Left ventricle myocardium inferior (tissue), 1 donor: ENCODE measurements around the gene SP3. TPM values are rescaled to one million over a fixed set of nuclear protein-coding genes. Genes with fewer than 3 reads are reported as not detected.

Experiments
- DNase-seq: peaks from one replicate; pipeline ENCODE4 v3.0.0-alpha.2; 2020
- H3K27ac ChIP-seq: fragments of 200-600 bp; replicated peaks from 2 replicates; pipeline ENCODE4 v1.8.0; 2021
- H3K27me3 ChIP-seq: fragments of 200-600 bp; 2 replicates; pipeline ENCODE4 v1.8.0; 2021; ENCODE audit warnings: low read depth
- H3K36me3 ChIP-seq: fragments of 200-600 bp; 2 replicates; pipeline ENCODE4 v1.8.0; 2021
- H3K4me1 ChIP-seq: fragments of 200-600 bp; 2 replicates; pipeline ENCODE4 v1.8.0; 2021
- H3K4me3 ChIP-seq: fragments of 200-600 bp; 2 replicates; pipeline ENCODE4 v1.8.0; 2021; ENCODE audit warnings: mild to moderate bottlenecking, moderate library complexity
- H3K9me3 ChIP-seq: fragments of 200-600 bp; replicated peaks from 2 replicates; pipeline ENCODE4 v1.8.0; 2021
- CTCF ChIP-seq: fragments of 200-600 bp; IDR thresholded peaks from 2 replicates; pipeline ENCODE4 v1.8.0; 2021; ENCODE audit warnings: antibody characterized with exemption, mild to moderate bottlenecking, borderline replicate concordance
- intact Hi-C: fragments of 100-400 bp; cut with micrococcal nuclease; formaldehyde crosslinking; loops from one replicate; pipeline ENCODE4 v1.11.0; 2022
- total RNA-seq: library from RNA; stranded (reverse); fragmentation: NEBNext Ultra II Directional; extraction: Animal tissue kit (Norgen Biotek cat#: 25700); gene quantifications from one replicate; pipeline ENCODE4 v1.2.1, GENCODE V29; 2021
- donor health status: DM: no; HTN: yes; CAD: no; lungs with severe emphysema.

SP3 gene
- total RNA-seq, 1 donor from 2014 or later = 32.1 TPM

DNA sequence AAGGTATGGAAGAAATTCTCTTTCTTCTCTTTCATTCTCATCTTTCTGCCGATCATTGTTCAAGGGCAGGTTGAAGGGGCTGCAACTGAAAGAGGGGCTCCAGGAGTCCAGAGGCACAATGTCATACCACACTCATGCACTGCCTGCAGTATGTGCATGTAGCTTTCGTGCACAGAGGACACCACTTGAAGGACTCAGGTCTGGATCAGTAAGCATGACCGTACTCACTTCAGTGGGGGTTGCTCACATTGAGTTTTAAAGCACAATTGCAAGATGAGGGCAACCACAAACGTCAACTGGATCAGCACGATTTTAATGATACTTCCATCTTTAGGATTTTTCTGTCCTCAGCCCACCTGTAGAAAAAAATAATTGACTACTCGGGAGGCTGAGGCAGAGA is 84.6 kb downstream of the SP3 start:
- intact Hi-C loops = loop anchor here (10.0 kb wide), 1 partner anchor 164 kb away; no protein-coding TSS in a partner anchor
- H3K36me3 ChIP-seq = no peaks in the 10 kb centered on the region
- H3K4me1 ChIP-seq = no peaks in the 10 kb centered on the region
- no peak for TF ChIP-seq CTCF
- H3K27me3 ChIP-seq = peaks cover 24% of the 10 kb centered on the region
- no peak overlapping the region for H3K4me3 ChIP-seq
- H3K9me3 ChIP-seq = no peaks in the 10 kb centered on the region
- H3K27ac ChIP-seq = no peak overlapping the region
- no peak for DNase-seq

DNA sequence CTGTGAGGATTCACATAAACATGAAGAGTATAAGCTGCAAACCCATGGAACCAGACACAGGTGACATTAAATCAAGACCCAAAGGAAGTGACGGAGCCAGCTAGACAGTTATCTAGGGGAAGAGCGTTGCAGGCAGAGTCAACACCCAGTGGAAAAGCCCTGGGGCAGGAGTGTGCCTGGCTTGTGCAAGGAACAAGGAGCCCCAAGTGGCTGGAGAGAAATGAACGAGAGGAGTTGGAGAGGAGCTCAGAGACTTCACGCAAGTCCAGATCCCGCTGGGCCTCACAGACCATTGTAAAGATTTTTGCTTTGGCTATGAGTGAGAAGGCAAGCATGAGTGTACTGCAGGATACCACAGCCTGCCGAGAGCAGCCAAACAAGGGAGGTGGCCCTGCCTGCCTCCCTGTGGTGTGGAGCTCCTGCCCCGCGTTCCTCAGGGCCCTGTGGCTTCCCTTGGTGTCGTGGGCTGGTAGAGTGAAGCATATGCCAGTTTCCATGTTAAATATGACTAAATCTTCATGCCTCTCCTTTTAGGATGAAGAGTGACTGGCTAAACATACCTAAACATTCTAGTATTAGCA is 88.2 kb downstream of the SP3 start:
- Histone ChIP-seq H3K36me3 (no peaks in the 10 kb centered on the region), H3K9me3 (no peaks in the 10 kb centered on the region), H3K4me1 (no peaks in the 10 kb centered on the region), H3K27ac (no peak overlapping the region), H3K4me3 (no peak overlapping the region), H3K27me3 (peaks cover 24% of the 10 kb centered on the region)
- no peak for TF ChIP-seq CTCF
- intact Hi-C loops = no loop called here
- DNase-seq = no peak

DNA sequence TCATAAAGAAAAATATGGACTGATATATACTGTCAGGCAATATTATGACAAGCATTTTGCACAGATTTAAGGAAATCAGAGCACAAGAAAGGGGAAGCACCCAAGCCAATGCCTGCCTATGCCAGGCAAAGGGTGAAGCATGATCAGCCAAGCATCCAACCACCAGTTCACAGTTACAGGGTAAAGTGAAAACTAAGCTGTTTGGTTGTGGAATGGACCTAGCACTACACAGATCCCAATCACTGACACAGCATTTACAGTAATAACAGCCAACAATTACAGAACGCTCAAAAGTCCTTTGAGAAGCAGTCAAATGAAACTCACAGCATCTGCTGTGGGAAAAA is 90.3 kb downstream of the SP3 start:
- Histone ChIP-seq H3K4me3 (no peak overlapping the region), H3K9me3 (no peaks in the 10 kb centered on the region), H3K36me3 (no peaks in the 10 kb centered on the region), H3K27ac (no peak overlapping the region), H3K27me3 (peaks cover 10% of the 10 kb centered on the region), H3K4me1 (no peaks in the 10 kb centered on the region)
- no peak for TF ChIP-seq CTCF
- DNase-seq = no peak
- intact Hi-C loops = no loop called here

DNA sequence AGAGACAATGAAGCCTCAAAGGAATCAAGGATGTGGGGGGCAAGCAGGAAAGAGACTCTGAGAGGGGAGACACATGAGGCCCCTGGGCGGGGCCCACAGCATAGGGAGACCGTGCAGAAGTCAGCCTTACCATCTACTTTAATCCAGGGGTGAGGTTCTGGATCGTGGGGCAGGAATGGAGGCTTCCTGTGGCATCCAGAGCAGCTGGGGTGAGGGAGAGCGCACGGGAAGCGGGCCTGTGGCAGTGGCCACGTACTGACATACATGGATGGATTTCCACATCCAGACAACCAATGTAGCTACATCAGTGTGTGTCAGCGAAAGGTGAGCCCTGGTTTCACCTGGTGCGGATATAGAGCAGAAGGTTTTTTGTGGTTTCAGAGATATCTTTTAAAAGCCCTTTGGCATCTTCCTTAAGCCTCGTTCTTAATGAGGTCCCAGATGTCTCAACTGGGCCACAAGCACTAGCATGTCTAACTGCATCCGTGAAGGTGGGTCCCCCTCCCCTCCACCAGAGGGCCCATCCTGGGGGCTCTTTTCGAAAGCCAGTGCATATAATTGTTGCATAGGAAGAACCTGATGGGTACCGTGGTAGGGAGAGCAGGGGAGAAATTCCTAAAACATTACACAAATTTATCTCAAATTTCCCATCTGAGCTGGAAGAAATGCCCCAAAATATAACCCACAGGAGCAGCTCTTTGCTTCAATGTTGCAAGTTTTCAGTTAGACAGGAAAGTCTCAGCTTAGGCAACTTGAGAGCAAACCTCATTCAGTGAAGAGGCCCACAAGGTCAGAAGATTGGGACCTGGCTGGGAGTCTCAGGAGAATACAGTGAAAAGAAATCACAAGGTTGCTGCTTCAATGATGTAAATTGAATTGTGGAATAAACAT is 90.9 kb downstream of the SP3 start:
- no peaks in the 10 kb centered on the region for H3K36me3 ChIP-seq
- intact Hi-C loops = no loop called here
- no peaks in the 10 kb centered on the region for H3K9me3 ChIP-seq
- no peak for TF ChIP-seq CTCF
- no peaks in the 10 kb centered on the region for H3K4me1 ChIP-seq
- no peak for DNase-seq
- no peak overlapping the region for H3K27ac ChIP-seq
- H3K4me3 ChIP-seq = no peak overlapping the region
- peaks cover 10% of the 10 kb centered on the region for H3K27me3 ChIP-seq

DNA sequence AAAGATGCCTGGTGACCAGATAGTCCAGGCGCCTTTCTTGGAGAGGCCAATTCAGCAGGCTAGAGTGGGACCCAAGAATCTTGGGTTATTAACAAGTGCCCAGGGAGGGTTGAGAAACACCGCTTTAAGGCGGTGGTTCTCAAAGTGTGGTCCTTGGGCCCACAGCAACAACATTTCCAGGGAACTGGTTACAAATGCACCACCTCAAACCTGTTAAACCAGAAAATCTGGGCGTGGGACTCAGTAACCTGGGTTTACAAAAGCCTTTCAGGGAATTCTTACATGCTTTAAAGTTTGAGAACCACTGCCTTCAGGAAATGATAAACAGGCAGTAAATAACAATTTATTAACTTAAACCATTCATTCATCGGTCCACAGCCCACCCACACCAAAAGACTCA is 92.5 kb downstream of the SP3 start:
- intact Hi-C loops = no loop called here
- Histone ChIP-seq H3K36me3 (no peaks in the 10 kb centered on the region), H3K27ac (no peak overlapping the region), H3K27me3 (peaks cover 15% of the 10 kb centered on the region), H3K4me3 (no peak overlapping the region), H3K9me3 (no peaks in the 10 kb centered on the region), H3K4me1 (no peaks in the 10 kb centered on the region)
- TF ChIP-seq CTCF = no peak
- no peak for DNase-seq
